Pancreas (tissue), 10 donors: ENCODE data around the gene CREB1. TPM values are rescaled to one million over a fixed set of nuclear protein-coding genes. Genes with fewer than 3 reads are reported as not detected.

Source experiments
- ATAC-seq, 4 donors: fragments of 200-7000 bp; cut with Tn5 transposase; one replicate each; pipeline versions ENCODE4 v1.8.0 to v1.9.1; 2020; ENCODE audit warnings: mild to moderate bottlenecking in 4 of 4, moderate library complexity in 4 of 4
- DNase-seq, 6 donors: peaks; one replicate each; pipeline ENCODE4 v3.0.0-alpha.2; 2020
- FAIRE-seq: peaks from 2 replicates; lab custom pipeline; 2012; peaks lifted over from hg19 to GRCh38; lab: Jason Lieb, UNC
- H3K27ac ChIP-seq, 4 donors: fragments of 200-600 bp; sonication (generic); 1 replicate in 3 of 4; 2 replicates in 1 of 4; pipeline versions ENCODE4 v1.5.0 to v1.8.0; 2020
- H3K27me3 ChIP-seq, 4 donors: fragments of 200-600 bp; one replicate each; pipeline ENCODE4 v1.8.0; 2021
- H3K36me3 ChIP-seq, 3 donors: fragments of 200-600 bp; sonication (generic) in 1 of 3; one replicate each; pipeline versions ENCODE4 v1.5.0 to v1.8.0; 2020 to 2021
- H3K4me1 ChIP-seq, 3 donors: fragments of 200-600 bp; one replicate each; pipeline ENCODE4 v1.8.0; 2021
- H3K4me3 ChIP-seq, 4 donors: fragments of 200-600 bp; sonication (generic) in 2 of 4; one replicate each; pipeline versions ENCODE4 v1.5.0 to v1.8.0; 2020 to 2021
- H3K9me3 ChIP-seq, 4 donors: fragments of 200-600 bp; one replicate each; pipeline ENCODE4 v1.8.0; 2021
- CTCF ChIP-seq, 4 donors: fragments of 200-600 bp; sonication (generic) in 3 of 4; IDR thresholded peaks; one replicate each; pipeline versions ENCODE4 v1.5.0 to v1.8.0; 2021; ENCODE audit warnings: antibody characterized with exemption in 4 of 4
- WGBS, 2 donors: extraction: QIAGEN DNeasy Blood & Tissue Kit; methylation state at CpG; one replicate each; pipeline ENCODE4 v1.1.7; 2013; 5-methylcytosine and 5-hydroxymethylcytosine counted together
- intact Hi-C, 3 donors: fragments of 100-400 bp; cut with DNase I; formaldehyde crosslinking; loops; one replicate each; pipeline versions ENCODE4 v1.11.1 to v1.14.2; 2022
- polyA plus RNA-seq, 2 donors: library from polyadenylated mRNA; stranded (reverse); fragments of 200-250 nt; gene quantifications; one replicate each; pipeline ENCODE4 v1.2.3, GENCODE V29; 2013
- total RNA-seq, 6 donors: library from RNA; stranded (reverse); fragmentation: NEBNext Ultra II Directional in 4 of 6; extraction: Animal tissue kit (Norgen Biotek cat#: 25700) in 4 of 6; gene quantifications; one replicate each; pipeline versions ENCODE4 v1.2.1 to v1.2.4, GENCODE V29; 2021 to 2023
- donor health status: healthy with polysubstance abuse.
- donor health status: DM: no; HTN: no; CAD: no; lungs with moderate emphysema.
- donor health status: DM: no; HTN: no; CAD: no.
- donor health status: control.
- donor health status: control.
- donor health status: Bipolar disorder and iron deficiency.
- donor health status: DM: yes; HTN: yes; CAD: no.
- donor health status: DM: no; HTN: no; CAD: no.
- donor health status: DM: no; HTN: no; CAD: no.
- donor health status: DM: yes; HTN: yes; CAD: no.

CREB1 gene
- total and polyA plus RNA-seq, 8 donors: 3.2 to 36.4 (median 19.1) TPM

GRCh38 chr2:207565736-207566500, 36.2 kb downstream of the CREB1 start:
- no peak overlapping the region for H3K27ac ChIP-seq
- no peaks in the 10 kb centered on the region for H3K9me3 ChIP-seq
- 83 to 85% methylated on average over 7 of the region's 7 CpGs for WGBS, 2 donors
- H3K4me3 ChIP-seq: no peak overlapping the region
- peaks cover 0 to 15% (median 0%) of the 10 kb centered on the region in 3 donors for H3K36me3 ChIP-seq
- TF ChIP-seq CTCF (IDR thresholded peaks at IDR 0.05): no peak
- intact Hi-C loops: no loop called here
- DNase-seq: no peak
- no peaks in the 10 kb centered on the region for H3K4me1 ChIP-seq
- no peak for FAIRE-seq
- H3K27me3 ChIP-seq: no peaks in the 10 kb centered on the region
- ATAC-seq: no peak

- Histone ChIP-seq H3K9me3 (no peaks in the 10 kb centered on the region), H3K36me3 (peaks cover 0 to 26% (median 0%) of the 10 kb centered on the region in 3 donors), H3K4me1 (no peaks in the 10 kb centered on the region), H3K4me3 (no peak overlapping the region), H3K27ac (no peak overlapping the region), H3K27me3 (no peaks in the 10 kb centered on the region)
- ATAC-seq: no peak
- no peak for TF ChIP-seq CTCF (IDR thresholded peaks at IDR 0.05)
- intact Hi-C loops: no loop called here
- no peak for FAIRE-seq
- no peak for DNase-seq
Measured at GRCh38 chr2:207567671-207568070, 37.9 kb downstream of the CREB1 start.

DNA sequence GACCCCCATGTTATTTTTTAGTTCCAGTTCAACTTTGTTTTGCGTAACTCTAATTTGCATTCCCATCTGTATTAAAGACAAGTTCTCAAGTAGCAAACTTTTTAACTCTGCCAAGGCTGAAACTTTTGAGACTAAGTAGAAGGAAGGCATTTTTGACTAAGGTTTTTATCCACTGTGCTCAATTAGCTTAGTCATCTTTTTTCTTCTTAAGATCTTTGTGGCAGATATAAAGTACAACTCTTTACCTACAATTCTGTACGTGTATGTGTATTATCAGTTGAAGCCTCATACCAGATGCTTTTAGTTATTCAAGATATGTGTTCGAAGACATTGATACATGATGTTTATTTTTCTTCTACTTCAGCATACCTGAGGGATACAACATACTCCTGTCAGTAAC, 41.6 kb downstream of the CREB1 start:
- Histone ChIP-seq H3K27ac (no peak overlapping the region), H3K36me3 (peaks cover 0 to 25% (median 0%) of the 10 kb centered on the region in 3 donors), H3K9me3 (no peaks in the 10 kb centered on the region), H3K4me3 (no peak overlapping the region), H3K4me1 (no peaks in the 10 kb centered on the region), H3K27me3 (no peaks in the 10 kb centered on the region)
- FAIRE-seq: no peak
- no peak for ATAC-seq
- no peak for TF ChIP-seq CTCF (IDR thresholded peaks at IDR 0.05)
- 67 to 71% methylated on average over 3 of the region's 3 CpGs for WGBS, 2 donors
- no peak for DNase-seq
- intact Hi-C loops: no loop called here

GRCh38 chr2:207584952-207585351, 55.2 kb downstream of the CREB1 start:
- WGBS, 2 donors: 96 to 98% methylated on average over 4 of the region's 4 CpGs
- no peak for TF ChIP-seq CTCF (IDR thresholded peaks at IDR 0.05)
- Histone ChIP-seq H3K4me1 (no peaks in the 10 kb centered on the region), H3K4me3 (no peak overlapping the region), H3K27me3 (no peaks in the 10 kb centered on the region), H3K36me3 (peaks cover 0 to 24% (median 4%) of the 10 kb centered on the region in 3 donors), H3K27ac (no peak overlapping the region), H3K9me3 (no peaks in the 10 kb centered on the region)
- intact Hi-C loops: no loop called here
- DNase-seq (no peak), FAIRE-seq (no peak), ATAC-seq (no peak)

DNA sequence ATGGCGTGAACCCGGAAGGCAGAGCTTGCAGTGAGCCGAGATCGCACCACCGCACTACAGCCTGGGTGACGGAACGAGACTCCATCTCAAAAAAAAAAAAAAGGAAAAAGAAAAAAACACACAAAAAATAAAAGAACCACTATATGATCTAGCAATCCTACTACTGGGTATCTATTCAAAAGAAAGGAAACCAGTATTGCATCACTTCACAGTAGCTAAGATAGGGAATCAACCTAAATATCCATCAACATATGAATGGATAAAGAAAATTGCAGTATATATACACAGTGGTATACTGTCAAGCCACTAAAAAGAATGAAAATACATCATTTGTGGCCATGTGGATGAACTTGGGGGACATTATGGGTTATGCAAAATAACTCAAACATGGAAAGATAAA, 57.5 kb downstream of the CREB1 start:
- ATAC-seq (no peak), FAIRE-seq (no peak), DNase-seq (no peak)
- no peaks in the 10 kb centered on the region for H3K27me3 ChIP-seq
- no peaks in the 10 kb centered on the region for H3K4me1 ChIP-seq
- TF ChIP-seq CTCF (IDR thresholded peaks at IDR 0.05): no peak
- WGBS, 2 donors: 98 to 99% methylated on average over 7 of the region's 7 CpGs
- H3K9me3 ChIP-seq: no peaks in the 10 kb centered on the region
- intact Hi-C loops: no loop called here
- H3K4me3 ChIP-seq: no peak overlapping the region
- H3K36me3 ChIP-seq: peaks cover 0 to 19% (median 4%) of the 10 kb centered on the region in 3 donors
- no peak overlapping the region for H3K27ac ChIP-seq
